Sigmoid colon (tissue), 7 donors: ENCODE measurements around the gene RHBDF1. TPM values are rescaled to one million over a fixed set of nuclear protein-coding genes. Genes with fewer than 3 reads are reported as not detected.
A peak's percentile ranks its signal among the peaks of the same experiment; 100 is the strongest.

Source experiments
- DNase-seq: peaks from one replicate; pipeline ENCODE4 v3.0.0-alpha.2; 2019
- H3K27ac ChIP-seq, 4 donors: fragments of 200-600 bp; sonication (generic); one replicate each; pipeline ENCODE4 v1.5.1; 2016 to 2019; ENCODE audit warnings: mild to moderate bottlenecking in 1 of 4
- H3K27me3 ChIP-seq, 3 donors: fragments of 200-600 bp; sonication (generic); one replicate each; pipeline ENCODE4 v1.5.1; 2019; ENCODE audit warnings: mild to moderate bottlenecking in 1 of 3
- H3K36me3 ChIP-seq, 4 donors: fragments of 200-600 bp; sonication (generic); one replicate each; pipeline ENCODE4 v1.5.1; 2016 to 2019
- H3K4me1 ChIP-seq, 4 donors: fragments of 200-600 bp; sonication (generic); one replicate each; pipeline ENCODE4 v1.5.1; 2017 to 2019
- H3K4me3 ChIP-seq, 4 donors: fragments of 200-600 bp; sonication (generic); one replicate each; pipeline ENCODE4 v1.5.1; 2017 to 2019; ENCODE audit warnings: mild to moderate bottlenecking in 2 of 4, moderate library complexity in 1 of 4
- H3K9me3 ChIP-seq, 4 donors: fragments of 200-600 bp in 3 of 4; sonication (generic) in 3 of 4; one replicate each; pipeline versions ENCODE4 v1.5.1 to v1.6.1; 2013 to 2019
- CTCF ChIP-seq, 4 experiments: fragments of 450-650 bp in 3 of 4; fragments of 200-600 bp in 1 of 4; IDR thresholded peaks; one replicate each; pipeline ENCODE4 v1.5.1; 2016 to 2019; ENCODE audit warnings: antibody characterized with exemption in 4 of 4, mild to moderate bottlenecking in 3 of 4, moderate library complexity in 2 of 4
- EP300 ChIP-seq, 4 donors: sonication (generic); formaldehyde crosslinking; IDR thresholded peaks; one replicate each; pipeline ENCODE4 v1.6.1; 2017; ENCODE audit warnings: antibody characterized with exemption in 4 of 4
- POLR2A ChIP-seq, 2 donors: fragments of 450-650 bp; IDR thresholded peaks; one replicate each; pipeline ENCODE4 v1.6.1; 2016; ENCODE audit warnings: antibody characterized with exemption in 2 of 2, mild to moderate bottlenecking in 2 of 2, moderate library complexity in 2 of 2
- POLR2AphosphoS5 ChIP-seq, 4 donors: sonication (generic); formaldehyde crosslinking; IDR thresholded peaks; one replicate each; pipeline ENCODE4 v1.6.1; 2017; ENCODE audit warnings: antibody characterized with exemption in 4 of 4
- WGBS, 2 donors: extraction: QIAGEN DNeasy Blood & Tissue Kit; methylation state at CpG; one replicate each; pipeline ENCODE4 v1.1.7; 2013; 5-methylcytosine and 5-hydroxymethylcytosine counted together
- intact Hi-C: fragments of 100-400 bp; cut with DNase I; formaldehyde crosslinking; loops from one replicate; pipeline ENCODE4 v1.15.1; 2023
- polyA plus RNA-seq, 3 donors: library from polyadenylated mRNA; stranded (reverse); fragments of 200-250 nt; gene quantifications; one replicate each; pipeline ENCODE4 v1.2.3, GENCODE V29; 2013
- total RNA-seq, 4 donors: library from RNA; depleted of rRNA; stranded (reverse); fragments of >200 nt; gene quantifications; one replicate each; pipeline ENCODE4 v1.1.0, GENCODE V29; 2016
- donor health status: healthy with polysubstance abuse.
- donor health status: Bipolar disorder and iron deficiency.
- donor health status: healthy.

RHBDF1 gene
- total and polyA plus RNA-seq, 7 donors, result 6.0 to 42.1 (median 18.2) TPM

- Histone ChIP-seq H3K27ac (no peak overlapping the region), H3K36me3 (peaks cover 0 to 13% (median 0%) of the 10 kb centered on the region in 4 donors), H3K27me3 (no peaks in the 10 kb centered on the region), H3K4me1 (peaks cover 0 to 13% (median 10%) of the 10 kb centered on the region in 4 donors), H3K9me3 (no peaks in the 10 kb centered on the region), H3K4me3 (no peak overlapping the region)
- intact Hi-C loops, result no loop called here
- 42 to 62% methylated on average over 19 of the region's 19 CpGs for WGBS, 2 donors
- DNase-seq, result no peak
- TF ChIP-seq POLR2A (IDR thresholded peaks at IDR 0.05) (no peak), POLR2AphosphoS5 (IDR thresholded peaks at IDR 0.05) (no peak), CTCF (IDR thresholded peaks at IDR 0.05) (peak in 3 of 4 experiments; percentile 41 to 46 (median 45)), EP300 (IDR thresholded peaks at IDR 0.05) (no peak)
These were observed 45.2 kb upstream of the RHBDF1 start for GRCh38 chr16:117379-118365.

- intact Hi-C loops, result no loop called here
- 66 to 74% methylated on average over 7 of the region's 7 CpGs for WGBS, 2 donors
- peaks cover 3 to 29% (median 8%) of the 10 kb centered on the region in 4 donors for H3K36me3 ChIP-seq
- H3K4me1 ChIP-seq, result peaks cover 0 to 13% (median 10%) of the 10 kb centered on the region in 4 donors
- H3K27me3 ChIP-seq, result no peaks in the 10 kb centered on the region
- no peak overlapping the region for H3K27ac ChIP-seq
- DNase-seq, result no peak
- no peaks in the 10 kb centered on the region for H3K9me3 ChIP-seq
- TF ChIP-seq POLR2A (IDR thresholded peaks at IDR 0.05), result no peak
- TF ChIP-seq CTCF (IDR thresholded peaks at IDR 0.05), result no peak
- H3K4me3 ChIP-seq, result no peak overlapping the region
These were observed 43.6 kb upstream of the RHBDF1 start for GRCh38 chr16:116015-116414.

GRCh38 chr16:114327-114726, 41.9 kb upstream of the RHBDF1 start:
- intact Hi-C loops, result no loop called here
- Histone ChIP-seq H3K4me1 (peaks cover 0 to 13% (median 10%) of the 10 kb centered on the region in 4 donors), H3K27me3 (no peaks in the 10 kb centered on the region), H3K4me3 (no peak overlapping the region), H3K27ac (no peak overlapping the region), H3K36me3 (peaks cover 3 to 45% (median 12%) of the 10 kb centered on the region in 4 donors), H3K9me3 (no peaks in the 10 kb centered on the region)
- no peak for DNase-seq
- no peak for TF ChIP-seq POLR2AphosphoS5 (IDR thresholded peaks at IDR 0.05)
- TF ChIP-seq EP300 (IDR thresholded peaks at IDR 0.05), result no peak
- no peak for TF ChIP-seq POLR2A (IDR thresholded peaks at IDR 0.05)
- TF ChIP-seq CTCF (IDR thresholded peaks at IDR 0.05), result no peak
- 92 to 95% methylated on average over 2 of the region's 2 CpGs for WGBS, 2 donors

- peaks cover 3 to 48% (median 16%) of the 10 kb centered on the region in 4 donors for H3K36me3 ChIP-seq
- intact Hi-C loops, result no loop called here
- peaks cover 0 to 9% (median 5%) of the 10 kb centered on the region in 4 donors for H3K4me1 ChIP-seq
- no peak overlapping the region for H3K27ac ChIP-seq
- WGBS, 2 donors, result 95 to 97% methylated on average over 21 of the region's 21 CpGs
- no peaks in the 10 kb centered on the region for H3K27me3 ChIP-seq
- no peak overlapping the region for H3K4me3 ChIP-seq
- DNase-seq, result no peak
- H3K9me3 ChIP-seq, result no peaks in the 10 kb centered on the region
- TF ChIP-seq CTCF (IDR thresholded peaks at IDR 0.05), result no peak
- no peak for TF ChIP-seq POLR2A (IDR thresholded peaks at IDR 0.05)
- TF ChIP-seq POLR2AphosphoS5 (IDR thresholded peaks at IDR 0.05), result no peak
- no peak for TF ChIP-seq EP300 (IDR thresholded peaks at IDR 0.05)
These were observed 39.9 kb upstream of the RHBDF1 start for GRCh38 chr16:112153-112840.
